ENCODE results near the gene RBMS3. TPM values are rescaled to one million over a fixed set of nuclear protein-coding genes. Genes with fewer than 3 reads are reported as not detected.
"Not testable (repeated sequence)": the region's sequence is repeated elsewhere in the genome, so short reads cannot be mapped to it uniquely, and the experiment has no call there.

RBMS3 gene
- total RNA-seq, 3 donors from 2014 or later = 0.81 to 1.9 (median 1.1) TPM

DNA sequence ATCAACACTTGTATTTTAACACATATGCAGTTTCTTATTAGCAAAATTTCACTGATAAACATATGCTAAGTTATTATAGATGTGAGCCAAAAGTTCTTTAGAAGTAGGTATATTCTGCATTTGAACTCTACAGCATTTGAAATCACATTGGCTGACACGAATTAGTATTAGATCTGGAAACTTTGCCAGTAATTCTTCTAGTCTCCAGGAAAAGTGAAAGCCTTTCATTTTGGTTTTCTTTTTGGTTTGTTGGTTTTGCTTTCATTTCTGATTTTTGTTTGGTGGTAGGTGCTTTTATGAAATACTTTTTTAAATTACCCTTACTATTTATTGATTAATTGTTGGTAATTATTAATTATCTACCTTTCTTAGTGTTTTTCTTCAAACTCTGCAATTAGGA is 72.9 kb downstream of the RBMS3 start:
- Mint-ChIP-seq H3K36me3 (ENCODE audit: insufficient read depth) (no peaks in the 10 kb centered on the region), H3K9me3 (no peaks in the 10 kb centered on the region), H3K4me3 (no peak overlapping the region), H3K27me3 (ENCODE audit: low read depth) (no peaks in the 10 kb centered on the region), H3K4me1 (ENCODE audit: low read depth) (no peaks in the 10 kb centered on the region)
- ATAC-seq = no peak
- DNase-seq = no peak

DNA sequence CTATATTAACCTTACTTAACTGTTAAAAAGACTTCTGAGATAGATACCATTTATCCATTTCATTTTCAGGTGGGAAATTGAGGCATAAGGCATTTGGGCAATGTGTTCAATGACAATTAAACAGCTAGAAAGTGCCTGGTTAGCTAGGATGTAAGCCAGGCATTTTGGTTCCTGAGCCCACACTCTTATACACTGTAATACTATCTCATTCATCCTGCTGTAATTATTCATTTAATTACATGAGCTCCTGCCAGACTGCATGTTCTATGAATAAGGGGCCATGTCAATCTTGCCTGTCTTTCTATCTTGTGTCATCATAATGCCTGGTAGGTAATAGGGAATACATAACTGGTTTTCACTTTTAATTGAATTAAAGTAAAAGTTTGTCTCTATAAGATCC is 74.0 kb downstream of the RBMS3 start:
- no peak for ATAC-seq
- no peak for DNase-seq
- Mint-ChIP-seq H3K9me3 (no peaks in the 10 kb centered on the region), H3K4me3 (no peak overlapping the region), H3K27me3 (ENCODE audit: low read depth) (no peaks in the 10 kb centered on the region), H3K4me1 (ENCODE audit: low read depth) (no peaks in the 10 kb centered on the region), H3K36me3 (ENCODE audit: insufficient read depth) (no peaks in the 10 kb centered on the region)

DNA sequence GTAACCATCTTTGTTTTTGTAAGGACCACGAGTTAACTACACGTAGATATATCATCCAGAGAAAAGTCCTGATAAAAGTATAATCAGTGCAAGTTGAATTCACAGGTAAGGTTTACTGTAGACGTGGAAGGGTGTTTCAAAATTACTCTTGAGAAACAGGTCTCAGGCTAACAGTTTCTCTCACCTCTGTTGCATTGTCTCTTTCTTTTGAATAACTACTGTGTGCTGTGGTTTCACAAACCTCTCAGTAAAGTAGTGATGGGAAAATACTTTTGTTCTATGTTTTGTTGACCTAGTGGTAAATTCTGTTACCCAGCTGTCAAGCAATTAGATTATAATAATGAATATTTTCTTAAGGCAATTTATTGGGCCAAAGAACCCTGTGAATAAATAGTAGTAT is 75.2 kb downstream of the RBMS3 start:
- ATAC-seq = no peak
- H3K4me3 Mint-ChIP-seq = no peak overlapping the region
- no peaks in the 10 kb centered on the region for H3K36me3 Mint-ChIP-seq (ENCODE audit: insufficient read depth)
- H3K9me3 Mint-ChIP-seq = no peaks in the 10 kb centered on the region
- H3K27me3 Mint-ChIP-seq (ENCODE audit: low read depth) = no peaks in the 10 kb centered on the region
- no peak for DNase-seq
- H3K4me1 Mint-ChIP-seq (ENCODE audit: low read depth) = no peaks in the 10 kb centered on the region

DNA sequence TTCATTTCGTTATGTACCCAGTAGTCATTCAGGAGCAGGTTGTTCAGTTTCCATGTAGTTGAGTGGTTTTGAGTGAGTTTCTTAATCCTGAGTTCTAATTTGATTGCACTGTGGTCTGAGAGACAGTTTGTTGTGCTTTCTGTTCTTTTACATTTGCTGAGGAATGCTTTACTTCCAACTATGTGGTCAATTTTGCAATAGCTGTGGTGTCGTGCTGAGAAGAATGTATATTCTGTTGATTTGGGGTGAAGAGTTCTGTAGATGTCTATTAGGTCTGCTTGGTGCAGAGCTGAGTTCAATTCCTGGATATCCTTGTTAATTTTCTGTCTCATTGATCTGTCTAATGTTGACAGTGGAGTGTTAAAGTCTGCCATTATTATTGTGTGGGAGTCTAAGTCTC is 79.4 kb downstream of the RBMS3 start:
- not testable (repeated sequence) for DNase-seq; H3K36me3 Mint-ChIP-seq (ENCODE audit: insufficient read depth)

DNA sequence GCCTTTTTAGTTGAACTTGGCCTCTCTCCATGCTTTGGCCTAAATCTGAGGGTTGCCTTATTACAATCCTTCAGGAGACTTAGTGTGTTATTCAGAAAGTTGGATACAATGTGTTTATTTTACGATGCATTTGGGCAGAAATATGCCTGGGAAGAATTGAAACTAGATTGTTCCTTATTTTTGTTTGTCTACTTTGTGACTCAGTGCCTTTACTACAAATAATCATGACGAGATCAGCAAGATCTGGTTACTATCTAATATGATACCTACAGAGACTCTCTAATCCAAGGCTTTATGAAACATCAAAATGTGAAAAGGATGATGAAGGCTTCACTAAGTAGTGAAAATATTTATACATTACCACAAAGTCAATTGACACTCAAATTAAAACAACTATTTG is 82.2 kb downstream of the RBMS3 start:
- Mint-ChIP-seq H3K36me3 (ENCODE audit: insufficient read depth) (no peaks in the 10 kb centered on the region), H3K9me3 (peaks cover 4% of the 10 kb centered on the region)

More for the DNA sequence above, 79.4 kb downstream of the RBMS3 start:
- ATAC-seq; H3K9me3 Mint-ChIP-seq; H3K4me3 Mint-ChIP-seq; H3K4me1 Mint-ChIP-seq (ENCODE audit: low read depth); H3K27me3 Mint-ChIP-seq (ENCODE audit: low read depth): not testable (repeated sequence)

DNA sequence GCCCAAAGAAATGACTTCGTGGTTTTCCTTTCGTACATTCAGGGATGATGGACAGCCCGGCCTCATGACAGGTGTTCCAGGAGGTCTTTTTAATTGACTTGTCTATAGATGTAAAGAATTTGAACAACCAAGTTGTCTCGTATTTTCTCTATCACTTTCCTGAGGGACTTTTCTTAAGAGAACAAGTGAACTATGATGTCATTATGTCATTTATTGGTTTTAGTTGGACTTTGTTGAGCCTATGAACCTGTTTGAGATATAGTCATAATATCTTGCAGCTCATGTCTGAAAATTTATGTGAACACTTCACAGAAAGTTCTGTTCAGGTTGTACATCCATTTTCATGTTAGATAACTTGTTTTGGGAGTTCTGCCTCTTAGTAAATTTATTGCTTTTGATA is 89.2 kb downstream of the RBMS3 start:
- no peaks in the 10 kb centered on the region for H3K4me1 Mint-ChIP-seq (ENCODE audit: low read depth)
- DNase-seq (no peak), ATAC-seq (no peak)
- H3K36me3 Mint-ChIP-seq (ENCODE audit: insufficient read depth) = no peaks in the 10 kb centered on the region
- H3K27me3 Mint-ChIP-seq (ENCODE audit: low read depth) = no peaks in the 10 kb centered on the region
- H3K4me3 Mint-ChIP-seq = no peak overlapping the region
- H3K9me3 Mint-ChIP-seq = no peaks in the 10 kb centered on the region

More for the DNA sequence above, 82.2 kb downstream of the RBMS3 start:
- DNase-seq (no peak), ATAC-seq (no peak)
- H3K4me3 Mint-ChIP-seq = no peak overlapping the region
- H3K27me3 Mint-ChIP-seq (ENCODE audit: low read depth) = peaks cover 3% of the 10 kb centered on the region
- H3K4me1 Mint-ChIP-seq (ENCODE audit: low read depth) = no peaks in the 10 kb centered on the region

DNA sequence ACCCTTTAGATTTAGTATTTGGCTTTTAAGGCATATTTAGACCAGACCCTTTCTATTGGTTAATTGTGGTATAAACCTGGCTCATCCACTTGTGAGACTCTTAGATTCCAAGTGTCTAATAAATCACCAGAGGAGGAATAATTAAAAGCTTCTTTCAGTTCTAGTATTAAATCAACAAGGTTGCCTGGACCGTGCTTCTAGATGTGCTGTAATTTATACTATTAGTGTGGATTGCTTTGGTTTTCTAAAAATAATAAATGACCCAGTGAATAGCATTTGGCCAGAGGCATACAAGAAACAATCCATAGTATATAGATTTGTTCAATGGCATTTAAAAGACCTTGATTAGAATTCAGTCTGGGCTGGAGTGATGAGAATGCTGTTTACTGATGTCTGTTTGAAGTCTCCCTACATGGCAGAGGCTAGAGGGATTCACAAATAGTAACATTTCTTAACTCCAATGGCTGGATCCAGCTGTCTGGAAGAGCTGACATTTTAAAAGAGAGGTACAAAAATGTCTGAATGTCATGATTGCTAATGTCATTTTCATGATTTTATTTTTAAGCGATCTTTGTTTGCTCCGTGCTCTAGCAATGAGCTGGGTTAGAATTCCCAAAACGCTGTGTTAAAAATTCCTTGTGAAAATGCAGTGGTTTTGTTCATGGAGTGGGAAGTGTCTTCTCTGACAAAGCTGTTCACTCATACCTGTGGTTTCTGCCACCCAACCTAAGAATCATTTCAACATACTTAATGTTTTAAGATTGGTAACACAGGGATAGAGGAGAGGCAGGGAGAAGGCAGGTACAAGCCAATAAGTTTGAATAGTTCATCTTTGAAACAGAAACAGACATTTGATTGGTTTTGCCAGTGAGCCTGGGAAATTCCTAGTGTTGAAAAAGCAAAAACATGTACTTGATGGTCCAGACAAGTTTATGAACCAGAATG is 89.9 kb downstream of the RBMS3 start:
- no peak overlapping the region for H3K4me3 Mint-ChIP-seq
- no peaks in the 10 kb centered on the region for H3K9me3 Mint-ChIP-seq
- no peaks in the 10 kb centered on the region for H3K27me3 Mint-ChIP-seq (ENCODE audit: low read depth)
- DNase-seq (no peak), ATAC-seq (no peak)
- H3K4me1 Mint-ChIP-seq (ENCODE audit: low read depth) = no peaks in the 10 kb centered on the region
- no peaks in the 10 kb centered on the region for H3K36me3 Mint-ChIP-seq (ENCODE audit: insufficient read depth)

DNA sequence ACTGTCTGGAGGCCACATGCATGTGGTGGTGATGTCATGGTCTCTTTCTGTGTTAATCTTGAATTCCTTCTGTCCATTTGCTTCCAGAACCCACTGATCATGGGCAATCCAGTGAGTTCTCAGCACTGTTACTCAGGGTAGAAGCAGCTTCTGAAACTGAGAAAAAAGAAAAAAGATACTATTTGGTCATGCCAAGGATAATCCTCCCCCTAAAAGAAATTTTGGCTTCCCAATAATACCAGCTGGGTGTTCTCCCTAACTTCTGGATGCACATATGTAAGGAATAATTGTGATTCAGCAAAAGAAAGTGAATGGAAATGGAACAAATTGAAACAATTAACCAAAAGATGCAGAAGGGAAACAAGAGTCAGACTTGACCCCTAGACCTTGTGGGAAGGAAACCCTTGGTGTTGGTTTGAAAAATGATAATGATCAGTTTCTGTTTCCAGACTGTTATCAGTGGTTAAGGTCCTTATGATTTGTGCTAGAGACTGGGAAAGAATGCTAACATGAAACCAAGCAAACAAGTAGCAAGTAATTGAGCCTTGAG is 92.3 kb downstream of the RBMS3 start:
- no peak overlapping the region for H3K4me3 Mint-ChIP-seq
- no peak for DNase-seq
- ATAC-seq = no peak
- H3K9me3 Mint-ChIP-seq = no peaks in the 10 kb centered on the region
- H3K4me1 Mint-ChIP-seq (ENCODE audit: low read depth) = no peaks in the 10 kb centered on the region
- H3K27me3 Mint-ChIP-seq (ENCODE audit: low read depth) = no peaks in the 10 kb centered on the region
- H3K36me3 Mint-ChIP-seq (ENCODE audit: insufficient read depth) = no peaks in the 10 kb centered on the region

DNA sequence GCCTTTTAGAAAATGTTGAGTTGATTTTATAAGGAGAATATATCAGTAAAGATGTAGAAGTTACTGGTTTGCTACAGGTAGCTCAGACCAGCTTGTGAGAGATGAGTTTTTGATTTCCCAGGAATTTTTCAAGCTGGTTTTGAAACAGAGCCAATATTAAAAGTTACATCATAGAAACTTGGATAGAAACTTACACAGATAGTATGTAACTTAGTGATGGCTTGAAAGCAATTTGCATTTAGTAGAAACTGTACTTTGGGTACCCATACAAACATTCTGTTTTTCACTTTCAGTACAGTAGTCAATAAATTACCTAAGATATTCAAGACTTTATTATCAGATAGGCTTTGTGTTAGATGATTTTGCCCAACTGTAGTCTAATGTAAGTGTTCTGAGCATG is 93.4 kb downstream of the RBMS3 start:
- H3K36me3 Mint-ChIP-seq (ENCODE audit: insufficient read depth) = no peaks in the 10 kb centered on the region
- no peak for ATAC-seq
- no peaks in the 10 kb centered on the region for H3K4me1 Mint-ChIP-seq (ENCODE audit: low read depth)
- H3K27me3 Mint-ChIP-seq (ENCODE audit: low read depth) = no peaks in the 10 kb centered on the region
- H3K4me3 Mint-ChIP-seq = no peak overlapping the region
- no peak for DNase-seq
- no peaks in the 10 kb centered on the region for H3K9me3 Mint-ChIP-seq

DNA sequence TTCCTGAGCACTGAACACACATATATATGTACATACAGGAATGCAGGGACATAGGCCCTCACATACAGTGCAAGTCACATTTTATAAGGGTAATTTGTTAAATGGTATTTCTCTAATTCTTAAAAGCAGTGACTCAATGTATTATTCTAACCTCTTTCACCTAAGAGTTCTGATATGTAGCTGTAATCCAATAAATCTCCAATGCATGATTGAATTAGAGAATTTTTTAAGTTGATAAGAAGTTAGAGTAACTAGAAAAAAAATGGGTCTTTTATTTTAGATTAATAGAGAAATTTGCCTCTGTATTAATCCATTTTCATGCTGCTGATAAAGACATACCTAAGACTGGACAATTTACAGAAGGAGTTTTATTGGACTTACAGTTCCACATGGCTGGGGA is 98.2 kb downstream of the RBMS3 start:
- no peaks in the 10 kb centered on the region for H3K27me3 Mint-ChIP-seq (ENCODE audit: low read depth)
- ATAC-seq = no peak
- no peaks in the 10 kb centered on the region for H3K9me3 Mint-ChIP-seq
- no peaks in the 10 kb centered on the region for H3K36me3 Mint-ChIP-seq (ENCODE audit: insufficient read depth)
- no peak overlapping the region for H3K4me3 Mint-ChIP-seq
- no peaks in the 10 kb centered on the region for H3K4me1 Mint-ChIP-seq (ENCODE audit: low read depth)
- DNase-seq = no peak

DNA sequence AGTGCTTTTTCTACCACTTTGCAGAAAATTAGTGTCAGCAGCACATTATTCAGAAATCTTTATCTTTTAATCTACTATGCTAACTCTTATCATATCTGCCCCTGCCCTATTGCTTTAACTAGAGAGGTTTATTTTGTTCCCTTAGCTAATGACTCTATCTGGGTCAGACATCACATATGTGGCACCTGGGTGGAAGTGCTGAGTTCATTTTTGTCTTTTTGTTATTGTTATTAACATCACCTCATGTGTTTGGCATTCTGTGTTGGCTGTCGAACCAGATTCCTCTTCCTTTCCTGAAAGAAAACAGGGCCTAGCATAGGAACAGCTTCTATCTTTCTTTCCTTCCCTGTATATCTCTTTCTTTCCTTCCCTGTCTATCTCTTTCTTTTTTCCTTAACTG is 100.7 kb downstream of the RBMS3 start:
- no peaks in the 10 kb centered on the region for H3K9me3 Mint-ChIP-seq
- no peak for DNase-seq
- ATAC-seq = no peak
- H3K36me3 Mint-ChIP-seq (ENCODE audit: insufficient read depth) = no peaks in the 10 kb centered on the region
- no peaks in the 10 kb centered on the region for H3K27me3 Mint-ChIP-seq (ENCODE audit: low read depth)
- H3K4me3 Mint-ChIP-seq = no peak overlapping the region
- H3K4me1 Mint-ChIP-seq (ENCODE audit: low read depth) = no peaks in the 10 kb centered on the region

DNA sequence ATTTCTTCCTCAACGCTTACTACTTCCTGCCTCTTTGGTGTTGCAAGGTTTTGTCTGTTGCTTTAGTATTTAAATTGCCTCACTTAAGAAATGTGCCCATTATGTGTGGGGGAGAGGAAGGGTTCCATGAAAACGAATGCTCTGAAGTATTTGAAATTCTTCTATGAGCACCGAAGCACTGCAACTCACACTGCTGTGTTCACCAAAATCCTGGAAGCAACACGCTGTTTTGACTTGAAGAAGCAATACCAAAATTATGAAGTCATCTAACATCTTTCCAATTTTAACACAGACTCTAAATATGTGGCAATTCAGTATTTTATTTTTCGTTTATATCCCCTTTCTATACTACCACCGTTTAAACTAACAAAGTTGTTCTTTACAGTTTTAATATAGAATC is 101.5 kb downstream of the RBMS3 start:
- H3K4me3 Mint-ChIP-seq = no peak overlapping the region
- no peaks in the 10 kb centered on the region for H3K4me1 Mint-ChIP-seq (ENCODE audit: low read depth)
- no peaks in the 10 kb centered on the region for H3K9me3 Mint-ChIP-seq
- DNase-seq (no peak), ATAC-seq (no peak)
- no peaks in the 10 kb centered on the region for H3K27me3 Mint-ChIP-seq (ENCODE audit: low read depth)
- H3K36me3 Mint-ChIP-seq (ENCODE audit: insufficient read depth) = no peaks in the 10 kb centered on the region

DNA sequence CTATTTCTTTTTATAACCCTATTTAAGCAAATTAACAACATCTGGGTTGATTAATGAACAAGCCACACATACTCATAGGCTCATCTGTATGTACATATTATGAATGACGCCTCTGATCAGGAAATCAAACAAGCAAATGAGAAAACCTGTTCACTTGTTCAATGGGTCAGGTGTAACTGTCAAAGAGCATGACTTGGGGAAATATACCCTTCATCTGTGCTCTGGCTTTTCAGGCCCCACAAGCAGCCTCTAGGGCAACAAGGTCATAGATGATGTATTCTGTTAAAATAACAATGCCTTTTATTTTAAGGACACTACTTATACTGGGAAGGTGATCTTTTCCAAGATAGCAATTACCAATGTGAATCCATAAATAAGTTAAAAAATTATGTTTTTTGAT is 102.0 kb downstream of the RBMS3 start:
- no peak overlapping the region for H3K4me3 Mint-ChIP-seq
- no peaks in the 10 kb centered on the region for H3K9me3 Mint-ChIP-seq
- H3K4me1 Mint-ChIP-seq (ENCODE audit: low read depth) = no peaks in the 10 kb centered on the region
- H3K36me3 Mint-ChIP-seq (ENCODE audit: insufficient read depth) = no peaks in the 10 kb centered on the region
- ATAC-seq (no peak), DNase-seq (no peak)
- no peaks in the 10 kb centered on the region for H3K27me3 Mint-ChIP-seq (ENCODE audit: low read depth)

DNA sequence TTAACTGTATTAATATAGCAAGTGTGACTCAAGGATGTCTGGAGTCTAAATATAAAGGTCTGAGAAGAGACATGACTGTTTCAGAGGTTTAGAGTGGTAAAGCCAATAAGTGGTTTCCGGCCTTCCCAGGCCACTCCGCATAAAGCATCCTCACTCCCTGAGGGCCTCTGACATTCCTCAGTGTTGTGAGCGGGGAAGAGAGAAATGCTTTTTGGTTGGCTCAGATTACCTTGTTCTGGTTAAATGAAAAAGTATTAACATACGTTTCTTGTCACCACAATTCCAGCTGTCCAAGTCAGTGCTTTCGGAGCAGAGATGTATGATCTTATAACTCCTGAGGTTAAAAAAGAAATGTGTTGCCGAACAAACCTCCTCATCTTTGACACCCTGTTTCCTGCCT is 103.8 kb downstream of the RBMS3 start:
- ATAC-seq (no peak), DNase-seq (no peak)
- Mint-ChIP-seq H3K27me3 (ENCODE audit: low read depth) (no peaks in the 10 kb centered on the region), H3K9me3 (no peaks in the 10 kb centered on the region), H3K36me3 (ENCODE audit: insufficient read depth) (no peaks in the 10 kb centered on the region), H3K4me3 (no peak overlapping the region), H3K4me1 (ENCODE audit: low read depth) (no peaks in the 10 kb centered on the region)

All from activated T-cell treated with anti-CD3 and anti-CD28 coated beads, Interleukin-2, amount 50 U/mL, for 4 hours (primary cell).